ENCODE measurements around the gene MYD88.

MYD88 gene

GRCh38 chr3:38136393-38136776 is 2.1 kb upstream of the MYD88 start:
- no peak for TF ChIP-seq CTCF (IDR thresholded peaks at IDR 0.05; ENCODE audit: borderline replicate concordance, insufficient read depth, low read depth, low read length)

GRCh38 chr3:38136777-38137614 is 1.5 kb upstream of the MYD88 start, which contains the start of gene ACAA1:
ACAA1 (minus strand) TSS chr3:38137127; CDS start chr3:38137035, 92 bp downstream.
- H3K4me3 ChIP-seq (ENCODE audit: low read depth, low read length): peak within 1 kb of the TSS; percentile 99
- no peak for TF ChIP-seq CTCF (IDR thresholded peaks at IDR 0.05; ENCODE audit: borderline replicate concordance, insufficient read depth, low read depth, low read length)

More at GRCh38 chr3:38136393-38136776, 2.1 kb upstream of the MYD88 start:
- H3K4me3 ChIP-seq (ENCODE audit: low read depth, low read length): peak overlapping the region; percentile 99

GRCh38 chr3:38137615-38138348 is 679 bp upstream of the MYD88 start:
- no peak for TF ChIP-seq CTCF (IDR thresholded peaks at IDR 0.05; ENCODE audit: borderline replicate concordance, insufficient read depth, low read depth, low read length)
- H3K4me3 ChIP-seq (ENCODE audit: low read depth, low read length): peak overlapping the region; percentile 99

- H3K4me3 ChIP-seq (ENCODE audit: low read depth, low read length): peak overlapping the region; percentile 99
- TF ChIP-seq CTCF (IDR thresholded peaks at IDR 0.05; ENCODE audit: borderline replicate concordance, insufficient read depth, low read depth, low read length): no peak
These were observed 730 bp downstream of the MYD88 start for GRCh38 chr3:38139191-38139590.

- no peak for TF ChIP-seq CTCF (IDR thresholded peaks at IDR 0.05; ENCODE audit: borderline replicate concordance, insufficient read depth, low read depth, low read length)
- H3K4me3 ChIP-seq (ENCODE audit: low read depth, low read length): peak overlapping the region; percentile 99
These were observed 1.2 kb downstream of the MYD88 start for GRCh38 chr3:38139652-38140051.

GRCh38 chr3:38140326-38141172 is 2.1 kb downstream of the MYD88 start:
- no peak for TF ChIP-seq CTCF (IDR thresholded peaks at IDR 0.05; ENCODE audit: borderline replicate concordance, insufficient read depth, low read depth, low read length)
- peak overlapping the region; percentile 31 for H3K4me3 ChIP-seq (ENCODE audit: low read depth, low read length)
